WTC11 (cell line): ENCODE data around the gene CCER1. TPM values are rescaled to one million over a fixed set of nuclear protein-coding genes. Genes with fewer than 3 reads are reported as not detected.

Experiments
- ATAC-seq: fragments of 200-7000 bp; cut with Tn5 transposase; 2 replicates; pipeline ENCODE4 v1.10.0; 2021; ENCODE audit warnings: mild to moderate bottlenecking, moderate library complexity
- CTCF ChIA-PET: fragments of 300-600 bp; sonication (Branson Sonifier 250); formaldehyde crosslinking; loops from one replicate; lab custom pipeline; 2021; ENCODE audit warnings: antibody characterized with exemption; lab: Charles Lee
- POLR2A ChIA-PET: fragments of 350-600 bp; sonication (Branson Sonifier 250); formaldehyde crosslinking; loops from one replicate; lab custom pipeline; 2021; ENCODE audit warnings: antibody characterized with exemption; lab: Charles Lee
- DNase-seq: peaks from one replicate; pipeline ENCODE4 v3.0.0; 2021; ENCODE audit warnings: low spot score
- H3K27ac Mint-ChIP-seq: 2 replicates; pipeline ENCODE4 v1.8.0; 2021; ENCODE audit warnings: mixed read lengths
- H3K27me3 Mint-ChIP-seq: 2 replicates; pipeline ENCODE4 v1.8.0; 2021; ENCODE audit warnings: low read depth, mild to moderate bottlenecking, moderate library complexity, mixed read lengths
- H3K36me3 Mint-ChIP-seq: 2 replicates; pipeline ENCODE4 v1.8.0; 2021; ENCODE audit warnings: mixed read lengths
- H3K4me1 Mint-ChIP-seq: 2 replicates; pipeline ENCODE4 v1.8.0; 2022; ENCODE audit warnings: mixed read lengths
- H3K4me3 Mint-ChIP-seq: 2 replicates; pipeline ENCODE4 v1.8.0; 2021; ENCODE audit warnings: mild to moderate bottlenecking, moderate library complexity, mixed read lengths
- H3K9me3 Mint-ChIP-seq: 2 replicates; pipeline ENCODE4 v1.8.0; 2021; ENCODE audit warnings: mixed read lengths
- CREB1 ChIP-seq: sonication (generic); formaldehyde crosslinking; IDR thresholded peaks from 2 replicates; pipeline ENCODE4 v1.8.0; 2023; ENCODE audit warnings: mild to moderate bottlenecking, missing genetic modification reagents
- ELF4 ChIP-seq: sonication (generic); formaldehyde crosslinking; IDR thresholded peaks from 2 replicates; pipeline ENCODE4 v1.8.1; 2022; ENCODE audit warnings: low read depth, mild to moderate bottlenecking, moderate library complexity, missing genetic modification reagents
- FOXJ3 ChIP-seq: sonication (generic); formaldehyde crosslinking; IDR thresholded peaks from 2 replicates; pipeline ENCODE4 v1.9.0; 2021; ENCODE audit warnings: missing genetic modification reagents, mild to moderate bottlenecking, borderline replicate concordance
- HMGA2 ChIP-seq: fragments of 250-450 bp; sonication (Bioruptor Pico); IDR thresholded peaks from 2 replicates; pipeline ENCODE4 v1.4.0; 2021; ENCODE audit warnings: mild to moderate bottlenecking, moderate library complexity
- NFATC4 ChIP-seq: fragments of 250-450 bp; sonication (Bioruptor Pico); IDR thresholded peaks from 2 replicates; pipeline ENCODE4 v1.9.0; 2021; ENCODE audit warnings: mild to moderate bottlenecking
- NFE2L1 ChIP-seq: sonication (generic); formaldehyde crosslinking; IDR thresholded peaks from 2 replicates; pipeline ENCODE4 v1.8.1; 2023; ENCODE audit warnings: missing genetic modification reagents
- RELA ChIP-seq: sonication (generic); formaldehyde crosslinking; IDR thresholded peaks from 2 replicates; pipeline ENCODE4 v1.8.1; 2022; ENCODE audit warnings: missing genetic modification reagents, mild to moderate bottlenecking, borderline replicate concordance
- TCF7 ChIP-seq: sonication (generic); formaldehyde crosslinking; IDR thresholded peaks from 2 replicates; pipeline ENCODE4 v1.8.0; 2022; ENCODE audit warnings: mild to moderate bottlenecking, low read depth, missing genetic modification reagents, moderate library complexity
- TEAD4 ChIP-seq: sonication (generic); formaldehyde crosslinking; IDR thresholded peaks from 2 replicates; pipeline ENCODE4 v1.8.0; 2022; ENCODE audit warnings: mild to moderate bottlenecking, missing genetic modification reagents
- ZBTB21 ChIP-seq: sonication (generic); formaldehyde crosslinking; IDR thresholded peaks from 2 replicates; pipeline ENCODE4 v1.8.1; 2023; ENCODE audit warnings: mild to moderate bottlenecking, missing genetic modification reagents, borderline replicate concordance
- ZNF263 ChIP-seq: sonication (generic); formaldehyde crosslinking; IDR thresholded peaks from 2 replicates; pipeline ENCODE4 v1.8.1; 2022; ENCODE audit warnings: low read depth, mild to moderate bottlenecking, moderate library complexity, missing genetic modification reagents
- ZNF416 ChIP-seq: fragments of 250-450 bp; sonication (Bioruptor Pico); IDR thresholded peaks from 2 replicates; pipeline ENCODE4 v1.9.0; 2021; ENCODE audit warnings: mild to moderate bottlenecking, inconsistent platforms
- total RNA-seq: library from RNA; stranded (reverse); gene quantifications from 3 replicates; pipeline ENCODE4 v1.2.3, GENCODE V29; 2021
- TF ChIP-seq, protein P1 (sequence below): fragments of 250-450 bp; sonication (Bioruptor Pico); IDR thresholded peaks from 2 replicates; pipeline ENCODE4 v1.9.0; 2021; ENCODE audit warnings: mild to moderate bottlenecking, borderline replicate concordance
- TF ChIP-seq, protein P2 (sequence below): sonication (generic); formaldehyde crosslinking; IDR thresholded peaks from 2 replicates; pipeline ENCODE4 v1.8.0; 2023; ENCODE audit warnings: missing genetic modification reagents, mild to moderate bottlenecking, borderline replicate concordance
- TF ChIP-seq, protein P3 (sequence below): sonication (generic); formaldehyde crosslinking; IDR thresholded peaks from 2 replicates; pipeline ENCODE4 v1.8.0; 2022; ENCODE audit warnings: mild to moderate bottlenecking, missing genetic modification reagents
- TF ChIP-seq, protein P4 (sequence below): fragments of 250-450 bp; sonication (Bioruptor Pico); IDR thresholded peaks from 2 replicates; pipeline ENCODE4 v1.9.0; 2021; ENCODE audit warnings: mild to moderate bottlenecking
- TF ChIP-seq, protein P5 (sequence below): sonication (generic); formaldehyde crosslinking; conservative IDR thresholded peaks from 2 replicates; pipeline ENCODE4 v1.8.1; 2023; ENCODE audit warnings: mild to moderate bottlenecking, low read depth, missing genetic modification reagents, moderate library complexity
- TF ChIP-seq, protein P6 (sequence below): sonication (generic); formaldehyde crosslinking; IDR thresholded peaks from 2 replicates; pipeline ENCODE4 v1.8.0; 2023; ENCODE audit warnings: mild to moderate bottlenecking, missing genetic modification reagents
- TF ChIP-seq, protein P7 (sequence below): sonication (generic); formaldehyde crosslinking; IDR thresholded peaks from 2 replicates; pipeline ENCODE4 v1.8.1; 2023; ENCODE audit warnings: mild to moderate bottlenecking, missing genetic modification reagents, borderline replicate concordance

The CCER1 gene
- total RNA-seq, 1 experiment from 2014 or later, result not detected

DNA sequence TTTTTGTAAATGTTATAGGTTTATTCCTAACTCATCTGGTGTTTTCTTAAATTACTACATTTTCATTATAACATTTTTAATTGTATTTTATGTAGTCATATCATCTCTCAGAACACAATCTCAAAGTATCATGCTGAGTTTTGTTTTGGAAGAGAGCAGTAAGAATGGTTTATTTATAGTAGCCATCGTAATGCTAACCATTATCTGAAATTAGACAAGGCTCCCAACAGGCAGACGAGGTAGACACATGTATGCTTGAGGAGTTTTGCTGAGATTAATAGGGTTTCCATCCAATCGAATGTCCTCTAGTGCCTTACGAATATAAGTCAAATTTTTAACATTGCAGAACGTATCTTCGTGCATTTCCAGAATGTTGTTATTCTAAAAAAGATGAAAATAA, 9.0 kb upstream of the CCER1 start:
- Mint-ChIP-seq H3K4me3 (no peak overlapping the region), H3K9me3 (no peaks in the 10 kb centered on the region), H3K36me3 (no peaks in the 10 kb centered on the region), H3K27ac (no peak overlapping the region), H3K4me1 (peaks cover 5% of the 10 kb centered on the region; the same call in 1 of the 2 replicates), H3K27me3 (no peaks in the 10 kb centered on the region)
- ChIA-PET POLR2A (no interaction called here), CTCF (no interaction called here)
- ATAC-seq (no peak), DNase-seq (no peak)
- TF ChIP-seq, protein P1, sequence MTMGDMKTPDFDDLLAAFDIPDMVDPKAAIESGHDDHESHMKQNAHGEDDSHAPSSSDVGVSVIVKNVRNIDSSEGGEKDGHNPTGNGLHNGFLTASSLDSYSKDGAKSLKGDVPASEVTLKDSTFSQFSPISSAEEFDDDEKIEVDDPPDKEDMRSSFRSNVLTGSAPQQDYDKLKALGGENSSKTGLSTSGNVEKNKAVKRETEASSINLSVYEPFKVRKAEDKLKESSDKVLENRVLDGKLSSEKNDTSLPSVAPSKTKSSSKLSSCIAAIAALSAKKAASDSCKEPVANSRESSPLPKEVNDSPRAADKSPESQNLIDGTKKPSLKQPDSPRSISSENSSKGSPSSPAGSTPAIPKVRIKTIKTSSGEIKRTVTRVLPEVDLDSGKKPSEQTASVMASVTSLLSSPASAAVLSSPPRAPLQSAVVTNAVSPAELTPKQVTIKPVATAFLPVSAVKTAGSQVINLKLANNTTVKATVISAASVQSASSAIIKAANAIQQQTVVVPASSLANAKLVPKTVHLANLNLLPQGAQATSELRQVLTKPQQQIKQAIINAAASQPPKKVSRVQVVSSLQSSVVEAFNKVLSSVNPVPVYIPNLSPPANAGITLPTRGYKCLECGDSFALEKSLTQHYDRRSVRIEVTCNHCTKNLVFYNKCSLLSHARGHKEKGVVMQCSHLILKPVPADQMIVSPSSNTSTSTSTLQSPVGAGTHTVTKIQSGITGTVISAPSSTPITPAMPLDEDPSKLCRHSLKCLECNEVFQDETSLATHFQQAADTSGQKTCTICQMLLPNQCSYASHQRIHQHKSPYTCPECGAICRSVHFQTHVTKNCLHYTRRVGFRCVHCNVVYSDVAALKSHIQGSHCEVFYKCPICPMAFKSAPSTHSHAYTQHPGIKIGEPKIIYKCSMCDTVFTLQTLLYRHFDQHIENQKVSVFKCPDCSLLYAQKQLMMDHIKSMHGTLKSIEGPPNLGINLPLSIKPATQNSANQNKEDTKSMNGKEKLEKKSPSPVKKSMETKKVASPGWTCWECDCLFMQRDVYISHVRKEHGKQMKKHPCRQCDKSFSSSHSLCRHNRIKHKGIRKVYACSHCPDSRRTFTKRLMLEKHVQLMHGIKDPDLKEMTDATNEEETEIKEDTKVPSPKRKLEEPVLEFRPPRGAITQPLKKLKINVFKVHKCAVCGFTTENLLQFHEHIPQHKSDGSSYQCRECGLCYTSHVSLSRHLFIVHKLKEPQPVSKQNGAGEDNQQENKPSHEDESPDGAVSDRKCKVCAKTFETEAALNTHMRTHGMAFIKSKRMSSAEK (CRISPR knock-in tag), result no peak
- TF ChIP-seq, protein P2, sequence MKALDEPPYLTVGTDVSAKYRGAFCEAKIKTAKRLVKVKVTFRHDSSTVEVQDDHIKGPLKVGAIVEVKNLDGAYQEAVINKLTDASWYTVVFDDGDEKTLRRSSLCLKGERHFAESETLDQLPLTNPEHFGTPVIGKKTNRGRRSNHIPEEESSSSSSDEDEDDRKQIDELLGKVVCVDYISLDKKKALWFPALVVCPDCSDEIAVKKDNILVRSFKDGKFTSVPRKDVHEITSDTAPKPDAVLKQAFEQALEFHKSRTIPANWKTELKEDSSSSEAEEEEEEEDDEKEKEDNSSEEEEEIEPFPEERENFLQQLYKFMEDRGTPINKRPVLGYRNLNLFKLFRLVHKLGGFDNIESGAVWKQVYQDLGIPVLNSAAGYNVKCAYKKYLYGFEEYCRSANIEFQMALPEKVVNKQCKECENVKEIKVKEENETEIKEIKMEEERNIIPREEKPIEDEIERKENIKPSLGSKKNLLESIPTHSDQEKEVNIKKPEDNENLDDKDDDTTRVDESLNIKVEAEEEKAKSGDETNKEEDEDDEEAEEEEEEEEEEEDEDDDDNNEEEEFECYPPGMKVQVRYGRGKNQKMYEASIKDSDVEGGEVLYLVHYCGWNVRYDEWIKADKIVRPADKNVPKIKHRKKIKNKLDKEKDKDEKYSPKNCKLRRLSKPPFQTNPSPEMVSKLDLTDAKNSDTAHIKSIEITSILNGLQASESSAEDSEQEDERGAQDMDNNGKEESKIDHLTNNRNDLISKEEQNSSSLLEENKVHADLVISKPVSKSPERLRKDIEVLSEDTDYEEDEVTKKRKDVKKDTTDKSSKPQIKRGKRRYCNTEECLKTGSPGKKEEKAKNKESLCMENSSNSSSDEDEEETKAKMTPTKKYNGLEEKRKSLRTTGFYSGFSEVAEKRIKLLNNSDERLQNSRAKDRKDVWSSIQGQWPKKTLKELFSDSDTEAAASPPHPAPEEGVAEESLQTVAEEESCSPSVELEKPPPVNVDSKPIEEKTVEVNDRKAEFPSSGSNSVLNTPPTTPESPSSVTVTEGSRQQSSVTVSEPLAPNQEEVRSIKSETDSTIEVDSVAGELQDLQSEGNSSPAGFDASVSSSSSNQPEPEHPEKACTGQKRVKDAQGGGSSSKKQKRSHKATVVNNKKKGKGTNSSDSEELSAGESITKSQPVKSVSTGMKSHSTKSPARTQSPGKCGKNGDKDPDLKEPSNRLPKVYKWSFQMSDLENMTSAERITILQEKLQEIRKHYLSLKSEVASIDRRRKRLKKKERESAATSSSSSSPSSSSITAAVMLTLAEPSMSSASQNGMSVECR (CRISPR knock-in tag), result no peak
- TF ChIP-seq, protein P3, sequence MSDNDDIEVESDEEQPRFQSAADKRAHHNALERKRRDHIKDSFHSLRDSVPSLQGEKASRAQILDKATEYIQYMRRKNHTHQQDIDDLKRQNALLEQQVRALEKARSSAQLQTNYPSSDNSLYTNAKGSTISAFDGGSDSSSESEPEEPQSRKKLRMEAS (CRISPR knock-in tag), result no peak
- TF ChIP-seq TEAD4, result no peak
- TF ChIP-seq, protein P4, sequence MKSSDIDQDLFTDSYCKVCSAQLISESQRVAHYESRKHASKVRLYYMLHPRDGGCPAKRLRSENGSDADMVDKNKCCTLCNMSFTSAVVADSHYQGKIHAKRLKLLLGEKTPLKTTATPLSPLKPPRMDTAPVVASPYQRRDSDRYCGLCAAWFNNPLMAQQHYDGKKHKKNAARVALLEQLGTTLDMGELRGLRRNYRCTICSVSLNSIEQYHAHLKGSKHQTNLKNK (CRISPR knock-in tag), result no peak
- no peak for TF ChIP-seq NFATC4 (CRISPR knock-in tag)
- no peak for TF ChIP-seq RELA (CRISPR knock-in tag)
- TF ChIP-seq HMGA2, result no peak
- TF ChIP-seq CREB1 (CRISPR knock-in tag), result no peak
- TF ChIP-seq, protein P5, sequence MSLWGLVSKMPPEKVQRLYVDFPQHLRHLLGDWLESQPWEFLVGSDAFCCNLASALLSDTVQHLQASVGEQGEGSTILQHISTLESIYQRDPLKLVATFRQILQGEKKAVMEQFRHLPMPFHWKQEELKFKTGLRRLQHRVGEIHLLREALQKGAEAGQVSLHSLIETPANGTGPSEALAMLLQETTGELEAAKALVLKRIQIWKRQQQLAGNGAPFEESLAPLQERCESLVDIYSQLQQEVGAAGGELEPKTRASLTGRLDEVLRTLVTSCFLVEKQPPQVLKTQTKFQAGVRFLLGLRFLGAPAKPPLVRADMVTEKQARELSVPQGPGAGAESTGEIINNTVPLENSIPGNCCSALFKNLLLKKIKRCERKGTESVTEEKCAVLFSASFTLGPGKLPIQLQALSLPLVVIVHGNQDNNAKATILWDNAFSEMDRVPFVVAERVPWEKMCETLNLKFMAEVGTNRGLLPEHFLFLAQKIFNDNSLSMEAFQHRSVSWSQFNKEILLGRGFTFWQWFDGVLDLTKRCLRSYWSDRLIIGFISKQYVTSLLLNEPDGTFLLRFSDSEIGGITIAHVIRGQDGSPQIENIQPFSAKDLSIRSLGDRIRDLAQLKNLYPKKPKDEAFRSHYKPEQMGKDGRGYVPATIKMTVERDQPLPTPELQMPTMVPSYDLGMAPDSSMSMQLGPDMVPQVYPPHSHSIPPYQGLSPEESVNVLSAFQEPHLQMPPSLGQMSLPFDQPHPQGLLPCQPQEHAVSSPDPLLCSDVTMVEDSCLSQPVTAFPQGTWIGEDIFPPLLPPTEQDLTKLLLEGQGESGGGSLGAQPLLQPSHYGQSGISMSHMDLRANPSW (CRISPR knock-in tag), result no peak
- no peak for TF ChIP-seq ELF4 (CRISPR knock-in tag)
- TF ChIP-seq NFE2L1, result no peak
- no peak for TF ChIP-seq FOXJ3 (CRISPR knock-in tag)
- TF ChIP-seq, protein P6, sequence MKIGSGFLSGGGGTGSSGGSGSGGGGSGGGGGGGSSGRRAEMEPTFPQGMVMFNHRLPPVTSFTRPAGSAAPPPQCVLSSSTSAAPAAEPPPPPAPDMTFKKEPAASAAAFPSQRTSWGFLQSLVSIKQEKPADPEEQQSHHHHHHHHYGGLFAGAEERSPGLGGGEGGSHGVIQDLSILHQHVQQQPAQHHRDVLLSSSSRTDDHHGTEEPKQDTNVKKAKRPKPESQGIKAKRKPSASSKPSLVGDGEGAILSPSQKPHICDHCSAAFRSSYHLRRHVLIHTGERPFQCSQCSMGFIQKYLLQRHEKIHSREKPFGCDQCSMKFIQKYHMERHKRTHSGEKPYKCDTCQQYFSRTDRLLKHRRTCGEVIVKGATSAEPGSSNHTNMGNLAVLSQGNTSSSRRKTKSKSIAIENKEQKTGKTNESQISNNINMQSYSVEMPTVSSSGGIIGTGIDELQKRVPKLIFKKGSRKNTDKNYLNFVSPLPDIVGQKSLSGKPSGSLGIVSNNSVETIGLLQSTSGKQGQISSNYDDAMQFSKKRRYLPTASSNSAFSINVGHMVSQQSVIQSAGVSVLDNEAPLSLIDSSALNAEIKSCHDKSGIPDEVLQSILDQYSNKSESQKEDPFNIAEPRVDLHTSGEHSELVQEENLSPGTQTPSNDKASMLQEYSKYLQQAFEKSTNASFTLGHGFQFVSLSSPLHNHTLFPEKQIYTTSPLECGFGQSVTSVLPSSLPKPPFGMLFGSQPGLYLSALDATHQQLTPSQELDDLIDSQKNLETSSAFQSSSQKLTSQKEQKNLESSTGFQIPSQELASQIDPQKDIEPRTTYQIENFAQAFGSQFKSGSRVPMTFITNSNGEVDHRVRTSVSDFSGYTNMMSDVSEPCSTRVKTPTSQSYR (CRISPR knock-in tag), result no peak
- TF ChIP-seq ZNF263 (CRISPR knock-in tag), result no peak
- TF ChIP-seq ZBTB21 (CRISPR knock-in tag), result no peak
- TF ChIP-seq ZNF416 (CRISPR knock-in tag), result no peak
- TF ChIP-seq TCF7, result no peak
- TF ChIP-seq, protein P7, sequence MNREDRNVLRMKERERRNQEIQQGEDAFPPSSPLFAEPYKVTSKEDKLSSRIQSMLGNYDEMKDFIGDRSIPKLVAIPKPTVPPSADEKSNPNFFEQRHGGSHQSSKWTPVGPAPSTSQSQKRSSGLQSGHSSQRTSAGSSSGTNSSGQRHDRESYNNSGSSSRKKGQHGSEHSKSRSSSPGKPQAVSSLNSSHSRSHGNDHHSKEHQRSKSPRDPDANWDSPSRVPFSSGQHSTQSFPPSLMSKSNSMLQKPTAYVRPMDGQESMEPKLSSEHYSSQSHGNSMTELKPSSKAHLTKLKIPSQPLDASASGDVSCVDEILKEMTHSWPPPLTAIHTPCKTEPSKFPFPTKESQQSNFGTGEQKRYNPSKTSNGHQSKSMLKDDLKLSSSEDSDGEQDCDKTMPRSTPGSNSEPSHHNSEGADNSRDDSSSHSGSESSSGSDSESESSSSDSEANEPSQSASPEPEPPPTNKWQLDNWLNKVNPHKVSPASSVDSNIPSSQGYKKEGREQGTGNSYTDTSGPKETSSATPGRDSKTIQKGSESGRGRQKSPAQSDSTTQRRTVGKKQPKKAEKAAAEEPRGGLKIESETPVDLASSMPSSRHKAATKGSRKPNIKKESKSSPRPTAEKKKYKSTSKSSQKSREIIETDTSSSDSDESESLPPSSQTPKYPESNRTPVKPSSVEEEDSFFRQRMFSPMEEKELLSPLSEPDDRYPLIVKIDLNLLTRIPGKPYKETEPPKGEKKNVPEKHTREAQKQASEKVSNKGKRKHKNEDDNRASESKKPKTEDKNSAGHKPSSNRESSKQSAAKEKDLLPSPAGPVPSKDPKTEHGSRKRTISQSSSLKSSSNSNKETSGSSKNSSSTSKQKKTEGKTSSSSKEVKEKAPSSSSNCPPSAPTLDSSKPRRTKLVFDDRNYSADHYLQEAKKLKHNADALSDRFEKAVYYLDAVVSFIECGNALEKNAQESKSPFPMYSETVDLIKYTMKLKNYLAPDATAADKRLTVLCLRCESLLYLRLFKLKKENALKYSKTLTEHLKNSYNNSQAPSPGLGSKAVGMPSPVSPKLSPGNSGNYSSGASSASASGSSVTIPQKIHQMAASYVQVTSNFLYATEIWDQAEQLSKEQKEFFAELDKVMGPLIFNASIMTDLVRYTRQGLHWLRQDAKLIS (CRISPR knock-in tag), result no peak
